HG03558 (cell line): ENCODE data around the gene MTNR1A.

Experiments used
- ATAC-seq: cut with Tn5 transposase; IDR thresholded peaks from one replicate; pipeline ENCODE4 v1.9.1; 2021; ENCODE audit warnings: moderate number of reproducible peaks; ENCODE audit not compliant: unreplicated experiment; ENCODE audit errors: extremely low read depth

The MTNR1A gene

DNA sequence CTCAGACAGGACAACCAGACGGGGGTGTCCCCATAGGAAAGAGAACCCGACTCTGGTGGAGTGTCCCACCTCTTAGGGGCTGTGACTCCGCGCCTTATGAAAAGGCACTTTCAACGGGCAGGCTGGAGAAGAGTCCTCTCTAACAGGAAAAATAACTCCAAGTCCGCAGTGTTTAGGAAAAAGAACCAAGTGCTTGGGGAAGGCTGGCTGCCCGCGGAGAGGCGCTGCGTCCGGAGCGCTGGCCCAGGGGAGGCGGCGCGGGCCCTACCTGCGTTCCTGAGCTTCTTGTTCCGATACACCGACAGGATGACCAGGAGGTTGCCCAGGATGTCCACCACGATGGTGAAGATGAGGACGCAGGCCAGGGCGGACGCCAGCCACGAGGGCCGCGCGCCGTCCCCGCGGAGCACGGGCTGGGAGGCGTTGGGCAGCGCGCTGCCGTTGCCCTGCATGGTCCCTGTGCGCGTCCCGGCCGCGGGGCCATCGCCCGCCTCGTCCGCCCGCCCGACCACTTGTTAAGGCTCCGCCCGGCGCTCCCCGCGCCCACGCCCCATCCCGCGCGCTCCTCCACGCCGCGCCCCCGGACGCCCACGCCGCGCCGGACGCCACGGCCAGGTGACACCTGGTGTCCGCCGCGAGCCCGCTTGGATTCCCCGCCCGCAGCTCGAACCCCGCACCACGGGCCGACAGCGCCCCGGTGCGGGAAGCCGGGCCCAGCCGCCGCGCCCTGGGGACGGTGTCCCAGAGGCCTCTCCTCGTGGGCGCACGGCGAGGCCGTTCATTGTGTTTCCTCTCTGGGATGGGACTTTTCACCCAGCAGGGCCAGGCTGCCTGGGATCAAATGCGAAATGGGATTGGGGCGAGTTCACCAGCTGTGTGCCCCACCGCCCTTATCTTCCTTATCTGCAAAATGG is at the start of gene MTNR1A:
Gene MTNR1A, minus strand, starts transcription at position 654 of the 914 bp plus-strand sequence. Its CDS starts 202 bp downstream, at position 452.
- ATAC-seq, result no peak

DNA sequence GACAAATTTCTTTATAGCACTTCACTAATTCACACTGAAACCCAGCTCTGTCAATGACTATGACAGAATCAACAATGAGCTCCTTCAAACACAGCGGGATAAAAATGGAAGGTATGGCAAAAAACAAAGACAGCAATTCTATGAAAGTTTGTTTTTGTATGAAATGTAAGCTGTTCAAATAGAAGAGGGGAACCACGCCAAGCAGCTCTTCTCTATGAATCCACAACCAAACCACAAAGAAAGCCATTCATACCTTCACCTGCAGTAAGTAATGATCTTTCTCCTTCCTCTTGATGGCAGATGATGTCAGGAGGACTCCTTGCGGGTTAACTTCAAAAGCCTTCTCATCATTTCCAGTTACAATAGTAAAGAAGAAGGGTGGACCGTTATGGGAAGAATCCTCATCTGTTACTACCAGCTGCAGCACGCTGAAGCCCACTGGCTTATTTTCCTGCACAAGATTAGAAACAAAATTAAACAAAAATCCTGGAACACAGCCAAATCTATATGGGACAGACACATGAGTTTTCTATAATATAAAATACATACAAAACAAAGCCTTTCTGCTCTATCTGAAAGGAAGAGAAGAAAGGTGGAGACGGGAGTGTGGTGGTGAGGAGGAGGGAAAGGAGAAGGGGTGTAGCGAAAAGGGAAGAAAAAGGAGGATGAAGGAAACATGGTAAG is 48.9 kb upstream of the MTNR1A start:
- no peak for ATAC-seq

DNA sequence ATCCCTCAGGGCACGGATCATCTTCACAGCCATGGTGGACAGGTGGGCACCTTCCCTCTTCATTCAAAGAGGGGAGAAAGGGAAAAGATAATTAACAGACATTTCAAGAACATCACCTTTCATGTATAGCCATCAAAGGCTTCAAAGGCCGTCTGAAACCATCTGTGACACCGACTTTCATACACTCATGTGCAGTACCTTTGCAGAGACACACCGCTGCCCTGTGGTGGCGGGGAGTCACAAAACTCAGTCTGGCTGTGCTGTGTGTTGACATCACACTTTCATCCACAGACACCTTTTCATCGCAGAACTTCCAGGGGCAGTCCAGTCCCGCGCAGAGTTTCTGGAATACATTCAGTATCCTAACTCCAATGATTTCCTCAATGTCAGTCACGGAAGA is 47.6 kb upstream of the MTNR1A start:
- ATAC-seq, result no peak

DNA sequence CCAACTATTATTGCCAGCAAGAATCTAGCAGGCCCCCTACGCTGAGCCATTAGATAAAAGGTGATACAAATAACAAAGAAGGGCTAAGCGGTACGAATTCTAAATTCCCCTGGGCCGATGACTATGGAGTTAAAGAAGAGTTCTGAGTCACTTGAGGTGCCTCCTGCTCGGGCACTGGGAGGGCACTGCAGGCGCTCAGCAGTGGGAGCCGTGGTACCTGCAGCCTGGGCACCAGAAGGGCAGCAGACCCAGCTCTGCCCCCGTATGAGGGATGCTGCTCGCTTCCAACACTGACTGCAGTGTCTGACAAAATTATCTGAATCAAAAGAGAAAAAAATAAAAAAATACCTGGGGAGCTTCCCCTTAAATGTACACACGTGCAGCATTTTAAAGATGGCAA is 44.1 kb upstream of the MTNR1A start:
- no peak for ATAC-seq

DNA sequence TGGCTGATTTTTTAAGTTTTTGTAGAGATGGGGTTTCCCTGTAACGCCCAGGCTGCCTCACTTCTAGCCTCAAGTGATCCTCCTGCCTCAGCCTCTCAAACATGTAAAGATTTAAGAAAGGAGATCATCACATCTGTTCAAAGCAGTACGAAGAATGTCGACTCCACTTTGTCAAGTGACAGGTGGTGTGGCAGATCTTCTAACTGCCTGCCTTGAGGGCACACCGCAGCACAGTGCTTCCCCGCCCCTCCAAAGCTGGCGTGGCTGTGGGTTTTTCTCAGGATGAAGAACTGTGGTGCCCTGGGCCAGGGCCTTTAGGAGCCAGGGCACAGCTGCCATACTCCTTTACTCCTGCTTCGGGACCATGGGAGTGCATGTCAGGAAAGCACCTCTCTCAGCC is 43.3 kb upstream of the MTNR1A start:
- no peak for ATAC-seq

DNA sequence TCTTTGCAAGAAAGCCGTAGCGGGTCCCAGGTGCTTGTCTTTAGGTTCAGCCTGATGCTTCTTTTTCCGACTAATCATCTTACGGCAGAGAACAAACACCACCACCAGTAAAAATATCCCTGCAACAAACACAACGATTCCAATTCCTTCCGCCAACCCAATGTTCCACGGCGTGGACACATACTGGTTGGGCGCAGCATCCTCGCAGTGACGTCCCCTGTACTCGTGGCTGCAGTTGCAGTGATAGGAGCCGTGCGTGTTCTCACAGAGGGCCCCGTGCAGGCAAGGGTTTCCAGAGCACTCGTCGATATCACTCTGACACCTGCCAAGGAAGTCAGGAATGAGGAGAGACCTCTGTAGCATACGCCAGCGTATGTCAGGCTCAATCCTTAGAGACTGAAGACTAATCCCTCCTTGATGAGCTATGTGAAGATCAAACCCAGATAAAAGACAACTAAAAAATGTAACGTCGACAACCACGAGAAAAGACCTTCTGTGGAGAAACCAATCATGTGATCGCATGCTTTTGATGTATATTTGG is 41.6 kb upstream of the MTNR1A start:
- ATAC-seq, result no peak

DNA sequence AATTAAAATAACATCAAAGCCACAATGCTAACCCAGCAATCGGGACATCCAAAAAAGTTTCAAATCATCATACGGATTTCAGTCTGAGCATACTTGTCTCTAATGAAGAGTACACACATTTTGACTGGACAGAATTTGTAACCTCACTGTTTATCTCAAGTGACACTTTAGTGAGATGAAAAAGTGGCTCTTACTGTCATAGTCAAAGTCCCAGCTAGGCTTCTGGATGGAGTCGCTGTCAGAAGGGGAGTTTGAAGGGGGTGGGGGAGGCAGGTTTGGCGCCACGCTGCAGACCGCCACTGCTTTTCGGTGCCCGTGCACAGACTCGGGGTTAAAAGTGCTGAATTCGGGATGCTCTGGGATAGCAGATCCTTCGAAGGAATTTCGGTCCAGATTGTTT is 41.0 kb upstream of the MTNR1A start:
- no peak for ATAC-seq

DNA sequence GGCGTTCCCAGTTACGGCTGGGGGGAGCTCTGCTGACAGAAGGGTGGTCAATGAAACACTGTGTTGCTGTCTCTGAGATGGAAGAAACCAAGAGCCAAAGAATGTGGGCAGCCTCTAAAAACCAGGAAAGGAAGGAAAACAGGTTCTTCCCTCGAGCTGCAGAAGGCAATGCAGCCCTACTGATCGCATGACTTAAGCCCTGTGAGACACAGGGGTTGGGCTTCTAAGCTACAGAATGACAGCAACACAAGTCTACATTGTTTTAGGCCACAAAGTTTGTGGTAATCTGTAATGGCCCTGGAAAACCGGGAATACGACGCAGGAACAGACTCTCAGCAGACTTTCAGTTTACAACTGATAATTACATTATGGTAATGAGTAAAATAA is 38.2 kb upstream of the MTNR1A start:
- no peak for ATAC-seq

DNA sequence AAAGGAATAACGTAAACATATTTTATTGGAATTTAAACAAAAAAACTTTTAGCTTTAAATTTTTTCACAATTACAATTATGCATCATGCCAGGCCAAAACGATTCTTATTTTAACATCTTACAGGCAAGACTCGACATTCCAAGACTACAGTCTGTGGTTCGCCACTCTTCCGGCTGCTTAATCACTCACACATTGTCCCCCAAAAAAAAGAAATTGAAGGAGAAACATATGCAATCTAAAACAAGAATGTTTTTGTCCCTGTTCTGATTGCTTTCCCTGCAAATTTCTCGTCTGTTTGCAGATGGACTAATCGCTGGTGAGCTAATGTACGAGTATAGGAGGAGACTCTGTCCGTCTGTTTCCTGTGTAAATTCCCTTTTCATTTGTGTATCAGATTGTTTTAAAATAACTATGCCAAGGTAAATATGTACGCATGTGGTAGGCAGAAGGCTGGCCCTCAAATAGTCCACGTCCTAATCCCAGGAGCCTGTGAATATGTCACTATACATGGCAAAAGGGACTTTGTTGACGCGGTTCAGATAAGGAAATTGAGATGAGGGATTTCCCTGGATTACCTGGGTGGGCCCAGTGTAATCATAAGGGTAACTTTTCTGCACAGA is 37.7 kb upstream of the MTNR1A start:
- ATAC-seq, result no peak

DNA sequence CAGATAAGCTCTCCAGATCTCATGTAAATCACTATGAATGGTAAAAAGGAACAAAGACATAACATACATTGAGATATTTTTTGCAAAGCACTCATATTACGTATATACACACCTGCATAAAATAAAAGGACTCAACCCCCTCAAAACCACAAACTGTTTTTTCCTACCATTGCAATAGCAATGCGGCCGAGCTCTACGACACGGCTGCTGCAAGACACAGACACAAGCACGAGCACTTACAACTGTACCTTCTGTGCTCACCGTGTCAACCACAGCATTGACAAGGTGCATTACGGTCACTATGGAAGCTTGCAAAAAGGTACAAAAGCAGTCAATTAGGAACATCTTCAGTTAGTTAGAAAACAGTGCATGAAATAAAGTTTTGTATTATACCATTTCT is 37.1 kb upstream of the MTNR1A start:
- no peak for ATAC-seq

DNA sequence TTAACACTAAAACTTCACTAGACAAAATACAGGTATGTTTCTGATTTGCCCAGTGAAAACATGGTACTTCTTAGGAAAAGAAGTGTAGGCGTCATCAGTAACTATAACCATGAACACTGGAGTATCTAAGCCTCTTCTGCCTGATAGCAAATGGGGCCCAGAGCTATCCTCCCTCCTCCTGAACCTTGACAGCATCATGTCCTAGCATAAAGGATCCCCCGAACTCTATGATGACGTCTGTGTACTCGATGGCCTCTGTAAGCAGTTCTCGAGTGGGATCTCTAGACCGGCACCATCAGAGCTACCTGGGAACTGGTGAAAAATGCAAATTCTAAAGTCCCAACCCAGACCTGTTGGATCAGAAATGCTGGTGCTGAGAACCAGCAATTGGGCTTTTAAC is 36.3 kb upstream of the MTNR1A start:
- ATAC-seq, result no peak

DNA sequence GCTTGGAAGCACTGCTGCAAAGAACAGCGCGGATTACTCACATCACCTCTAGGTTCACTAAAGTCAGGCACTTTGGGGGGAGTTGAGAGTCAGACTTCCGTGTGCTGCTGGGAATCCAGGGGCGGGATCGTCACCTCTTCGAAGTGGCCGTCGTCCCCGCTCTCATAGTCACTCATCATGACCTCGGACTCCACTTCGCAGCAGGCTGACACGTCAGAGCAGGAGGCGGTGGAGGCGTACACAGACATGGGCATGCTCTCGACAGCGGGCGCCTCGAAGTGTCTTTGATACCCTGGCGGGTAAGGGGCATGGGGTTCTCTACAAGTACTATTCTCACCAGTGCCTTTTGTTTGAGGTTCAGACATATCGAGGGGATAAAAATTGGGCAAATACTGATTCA is 33.1 kb upstream of the MTNR1A start:
- ATAC-seq, result no peak

DNA sequence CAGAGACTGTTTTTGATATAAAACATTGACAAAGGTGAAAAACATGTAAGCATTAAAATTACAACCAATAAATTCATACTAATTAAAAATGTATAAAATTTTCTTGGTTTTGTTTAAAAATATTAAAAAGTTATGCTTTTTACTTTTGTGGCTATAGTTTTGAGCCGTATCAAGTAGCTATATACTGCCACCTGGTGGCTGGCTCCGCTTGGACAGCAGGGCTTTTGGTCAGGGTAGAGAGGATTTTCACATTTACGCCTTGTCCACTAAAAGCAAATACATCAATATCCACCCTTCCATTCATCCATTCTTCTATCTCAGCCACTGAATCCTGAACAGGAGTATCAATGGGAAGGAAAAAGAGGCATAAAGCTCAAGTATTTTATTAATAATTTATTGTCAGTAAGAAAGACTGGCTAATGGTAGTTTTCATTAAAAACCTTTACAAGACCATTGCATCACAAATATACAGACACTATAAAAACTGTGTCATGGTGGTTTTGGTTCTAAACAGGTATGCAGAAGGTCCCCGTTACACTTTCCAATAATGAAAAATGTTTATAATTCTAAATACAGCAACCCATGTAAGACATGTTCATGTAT is 32.1 kb upstream of the MTNR1A start:
- ATAC-seq, result no peak

DNA sequence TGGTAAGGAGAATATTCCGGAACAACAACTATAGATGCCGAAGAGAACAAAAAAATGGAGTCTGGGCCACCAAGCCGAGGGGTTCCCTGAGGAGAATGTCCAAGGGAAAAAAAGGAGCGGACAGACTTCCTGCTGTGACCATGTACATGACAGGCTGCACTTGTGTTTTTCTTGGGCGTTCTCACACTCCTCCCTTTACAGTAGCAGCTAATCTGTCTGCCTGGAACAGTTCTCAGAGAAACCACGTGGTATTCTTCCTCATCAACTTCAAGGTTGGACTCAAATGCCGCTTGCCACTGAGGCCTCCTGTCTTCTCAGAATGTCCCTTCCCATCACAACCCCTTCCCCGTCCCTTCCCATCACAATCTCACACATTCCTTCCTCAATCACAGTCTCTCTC is 30.8 kb upstream of the MTNR1A start:
- no peak for ATAC-seq

DNA sequence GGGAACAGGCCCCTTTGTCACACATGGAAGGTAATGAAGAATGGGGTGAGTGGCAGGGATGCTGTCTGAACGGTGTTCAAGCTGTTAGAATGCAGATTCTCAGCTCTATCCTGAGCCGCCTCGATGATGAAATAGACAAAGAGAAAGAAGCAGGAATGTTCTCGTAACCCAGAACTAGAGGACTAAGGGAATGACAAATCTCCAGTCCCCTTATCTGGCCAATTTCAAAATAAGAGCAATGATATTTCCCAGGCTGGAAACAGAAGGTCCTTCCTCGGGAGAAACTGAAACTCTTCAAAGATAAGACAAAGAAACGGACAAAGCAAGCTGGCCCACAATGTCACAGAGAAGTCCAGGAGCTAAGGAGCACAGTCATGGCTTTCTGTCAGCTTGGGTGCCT is 29.5 kb upstream of the MTNR1A start:
- ATAC-seq, result no peak

DNA sequence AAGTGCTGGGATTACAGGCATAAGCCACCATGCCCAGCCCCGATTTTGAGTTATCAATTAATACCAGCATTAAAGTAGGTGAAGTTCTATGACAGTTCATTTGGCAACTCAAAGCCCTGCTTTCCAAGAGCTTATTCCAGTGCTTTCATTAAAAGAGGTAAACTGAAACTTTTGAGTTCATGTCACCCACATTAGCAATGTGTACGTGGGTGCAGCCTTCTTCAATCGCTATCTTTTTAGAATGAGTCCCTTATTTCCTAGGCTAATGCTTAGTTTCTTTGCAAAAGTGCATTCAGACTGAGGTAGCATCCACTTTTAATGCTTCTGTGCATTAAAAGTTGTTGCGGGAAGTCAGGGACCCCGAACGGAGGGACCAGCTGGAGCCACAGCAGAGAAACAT is 26.1 kb upstream of the MTNR1A start:
- no peak for ATAC-seq

DNA sequence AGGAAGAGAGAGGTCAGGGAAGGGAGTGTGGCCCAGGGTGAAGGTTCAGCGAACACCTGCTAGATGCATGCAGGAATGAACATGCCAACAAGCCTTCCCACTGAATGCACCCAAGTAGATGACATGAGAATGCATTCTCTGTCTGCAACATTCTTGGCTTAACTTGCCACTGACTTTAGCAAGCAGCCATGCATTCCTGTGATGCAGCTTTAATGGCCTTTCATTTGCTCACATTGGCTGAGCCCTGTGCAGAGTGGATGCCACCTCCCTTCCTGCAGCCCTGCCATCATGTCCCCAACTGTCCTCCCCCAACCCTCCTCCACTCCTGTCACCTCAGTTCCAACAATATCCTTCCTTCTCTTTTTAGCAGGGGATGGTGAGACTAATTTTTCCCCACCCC is 25.3 kb upstream of the MTNR1A start:
- ATAC-seq, result no peak

DNA sequence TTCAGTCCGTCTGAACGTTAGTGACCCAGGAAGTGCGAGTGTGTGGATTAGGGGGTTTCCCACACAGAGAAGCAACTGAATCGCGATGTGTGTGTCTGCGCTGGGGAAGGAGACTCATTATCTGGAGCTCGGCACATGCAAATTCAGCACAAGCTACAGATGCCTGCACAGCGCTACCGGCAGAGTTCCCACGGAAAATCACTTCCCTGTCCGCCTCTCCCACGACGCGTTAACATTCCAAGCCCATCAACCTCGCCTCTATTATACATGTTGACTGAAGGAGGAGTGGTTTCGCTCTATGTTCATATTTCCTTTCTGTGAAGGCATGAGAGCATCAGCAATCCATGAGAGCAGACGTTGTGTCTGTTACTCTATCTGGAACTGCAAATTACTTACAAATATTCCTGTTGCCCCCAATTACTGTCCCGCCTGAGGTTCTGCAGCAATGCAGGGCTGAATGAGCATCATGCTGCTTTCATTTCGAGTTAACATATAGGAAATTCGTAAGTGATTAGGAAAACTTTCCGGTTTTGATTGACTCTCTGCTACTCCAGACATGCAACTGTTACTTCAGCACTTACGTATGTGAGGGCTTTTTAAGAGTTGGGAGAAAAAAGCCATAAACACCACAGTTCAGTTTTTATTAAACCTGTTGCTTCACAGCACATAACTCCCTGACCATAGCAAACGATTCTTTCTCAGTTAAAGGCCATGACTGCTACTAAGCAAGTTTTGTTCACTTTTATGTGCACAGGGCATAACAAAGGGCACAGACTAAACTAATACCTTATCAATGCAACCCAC is 15.0 kb upstream of the MTNR1A start:
- no peak for ATAC-seq

DNA sequence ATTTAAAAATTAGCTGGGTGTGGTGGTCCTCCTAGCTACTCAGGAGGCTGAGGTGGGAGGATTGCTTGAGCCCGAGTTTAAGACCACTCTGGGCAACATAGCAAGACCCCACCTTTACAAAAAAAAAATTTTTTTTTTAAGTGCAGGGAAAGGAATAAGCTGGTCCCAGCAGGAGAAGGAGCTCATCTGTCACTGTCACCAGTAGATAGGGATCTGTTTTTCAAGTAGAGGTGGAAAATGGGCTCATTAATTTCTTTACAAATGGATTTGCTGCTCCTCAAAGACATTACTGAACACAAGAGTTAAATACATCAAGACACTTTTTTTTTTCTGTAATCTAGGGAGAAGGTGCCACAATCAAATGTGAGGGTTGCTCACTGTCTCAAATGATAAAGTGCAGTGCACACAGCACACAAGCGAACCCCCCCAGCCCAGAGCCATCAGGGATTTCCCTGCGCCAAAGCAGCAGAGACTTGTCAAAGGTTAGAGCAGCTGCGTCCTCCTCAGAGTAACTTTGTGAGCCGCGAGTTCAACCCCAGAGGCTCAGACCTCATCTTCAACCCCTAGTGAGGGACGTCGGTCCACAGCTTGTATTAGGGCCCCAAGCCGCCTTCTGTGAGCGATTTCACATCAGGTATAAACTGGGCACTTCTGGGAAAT is 14.3 kb upstream of the MTNR1A start:
- ATAC-seq, result no peak
